Vagina (tissue), 2 donors: ENCODE measurements around the gene YIPF7. TPM values are rescaled to one million over a fixed set of nuclear protein-coding genes. Genes with fewer than 3 reads are reported as not detected.

Experiments used
- DNase-seq, 2 donors: peaks; one replicate each; pipeline ENCODE4 v3.0.0-alpha.2; 2017; ENCODE audit errors: extremely low spot score in 2 of 2
- H3K27ac ChIP-seq: fragments of 200-600 bp; sonication (generic); one replicate; pipeline ENCODE4 v1.5.1; 2019
- H3K27me3 ChIP-seq: fragments of 200-600 bp; sonication (generic); one replicate; pipeline ENCODE4 v1.5.1; 2019
- H3K36me3 ChIP-seq, 2 donors: fragments of 200-600 bp; sonication (generic); one replicate each; pipeline ENCODE4 v1.5.1; 2017 to 2019
- H3K4me1 ChIP-seq: fragments of 200-600 bp; sonication (generic); one replicate; pipeline ENCODE4 v1.5.1; 2019
- H3K4me3 ChIP-seq, 2 donors: fragments of 200-600 bp; sonication (generic); 1 replicate in 1 of 2; 2 replicates in 1 of 2; pipeline ENCODE4 v1.5.1; 2016 to 2019
- H3K9me3 ChIP-seq: fragments of 200-600 bp; sonication (generic); one replicate; pipeline ENCODE4 v1.5.1; 2019
- POLR2A ChIP-seq, 2 donors: fragments of 450-650 bp; IDR thresholded peaks; one replicate each; pipeline ENCODE4 v1.6.1; 2017; ENCODE audit warnings: antibody characterized with exemption in 2 of 2, mild to moderate bottlenecking in 2 of 2, moderate library complexity in 2 of 2
- POLR2AphosphoS5 ChIP-seq, 2 donors: sonication (generic); formaldehyde crosslinking; IDR thresholded peaks; one replicate each; pipeline ENCODE4 v1.9.0; 2017; ENCODE audit warnings: antibody characterized with exemption in 2 of 2, mild to moderate bottlenecking in 2 of 2, low read depth in 1 of 2; ENCODE audit not compliant: insufficient read depth in 1 of 2
- intact Hi-C: fragments of 100-400 bp; cut with DNase I; formaldehyde crosslinking; loops from one replicate; pipeline ENCODE4 v1.15.1; 2023
- total RNA-seq: library from RNA; depleted of rRNA; stranded (reverse); fragments of >200 nt; gene quantifications from one replicate; pipeline ENCODE4 v1.2.3, GENCODE V29; 2016
- TF ChIP-seq, protein P1 (sequence below), 3 experiments: fragments of 450-650 bp in 2 of 3; fragments of 200-600 bp in 1 of 3; sonication (generic) in 1 of 3; IDR thresholded peaks; one replicate each; pipeline ENCODE4 v1.5.1; 2017 to 2019; ENCODE audit warnings: antibody characterized with exemption in 3 of 3, mild to moderate bottlenecking in 2 of 3, moderate library complexity in 2 of 3

YIPF7 gene
- total RNA-seq, 1 donor from 2014 or later, result not detected

GRCh38 chr4:44661940-44662622, 10.7 kb upstream of the YIPF7 start:
- intact Hi-C loops, result no loop called here
- no peaks in the 10 kb centered on the region for H3K27me3 ChIP-seq

DNA sequence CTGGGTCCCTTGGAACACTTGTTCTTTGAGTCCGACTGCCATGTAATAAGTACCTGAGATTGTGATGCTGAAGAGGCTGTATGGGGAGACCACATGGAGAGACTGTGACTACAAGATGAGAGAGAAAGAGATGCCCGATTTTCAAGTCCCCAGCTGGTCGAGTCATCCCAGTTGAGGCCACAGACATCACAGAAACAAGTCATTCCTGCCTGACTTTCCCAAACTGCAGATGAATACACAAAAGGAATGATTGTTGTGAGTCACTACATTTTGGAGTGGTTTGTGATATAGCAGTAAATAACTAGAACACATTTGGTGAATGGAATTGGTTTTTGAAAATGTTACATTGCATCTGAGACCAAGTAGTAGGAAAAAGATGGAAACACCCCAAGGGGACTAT, 9.0 kb upstream of the YIPF7 start:
- Histone ChIP-seq H3K4me1 (no peaks in the 10 kb centered on the region), H3K36me3 (no peaks in the 10 kb centered on the region), H3K27me3 (no peaks in the 10 kb centered on the region), H3K9me3 (no peaks in the 10 kb centered on the region), H3K27ac (no peak overlapping the region), H3K4me3 (no peak overlapping the region)
- intact Hi-C loops, result no loop called here
- no peak for TF ChIP-seq POLR2AphosphoS5 (IDR thresholded peaks at IDR 0.05; ENCODE audit: insufficient read depth in 1 of 2, low read depth in 1 of 2)
- no peak for DNase-seq

More at GRCh38 chr4:44661940-44662622, 10.7 kb upstream of the YIPF7 start:
- Histone ChIP-seq H3K36me3 (no peaks in the 10 kb centered on the region), H3K4me1 (no peaks in the 10 kb centered on the region), H3K4me3 (no peak overlapping the region), H3K9me3 (no peaks in the 10 kb centered on the region), H3K27ac (no peak overlapping the region)
- no peak for TF ChIP-seq POLR2AphosphoS5 (IDR thresholded peaks at IDR 0.05; ENCODE audit: insufficient read depth in 1 of 2, low read depth in 1 of 2)
- no peak for TF ChIP-seq POLR2A (IDR thresholded peaks at IDR 0.05)
- TF ChIP-seq, protein P1, sequence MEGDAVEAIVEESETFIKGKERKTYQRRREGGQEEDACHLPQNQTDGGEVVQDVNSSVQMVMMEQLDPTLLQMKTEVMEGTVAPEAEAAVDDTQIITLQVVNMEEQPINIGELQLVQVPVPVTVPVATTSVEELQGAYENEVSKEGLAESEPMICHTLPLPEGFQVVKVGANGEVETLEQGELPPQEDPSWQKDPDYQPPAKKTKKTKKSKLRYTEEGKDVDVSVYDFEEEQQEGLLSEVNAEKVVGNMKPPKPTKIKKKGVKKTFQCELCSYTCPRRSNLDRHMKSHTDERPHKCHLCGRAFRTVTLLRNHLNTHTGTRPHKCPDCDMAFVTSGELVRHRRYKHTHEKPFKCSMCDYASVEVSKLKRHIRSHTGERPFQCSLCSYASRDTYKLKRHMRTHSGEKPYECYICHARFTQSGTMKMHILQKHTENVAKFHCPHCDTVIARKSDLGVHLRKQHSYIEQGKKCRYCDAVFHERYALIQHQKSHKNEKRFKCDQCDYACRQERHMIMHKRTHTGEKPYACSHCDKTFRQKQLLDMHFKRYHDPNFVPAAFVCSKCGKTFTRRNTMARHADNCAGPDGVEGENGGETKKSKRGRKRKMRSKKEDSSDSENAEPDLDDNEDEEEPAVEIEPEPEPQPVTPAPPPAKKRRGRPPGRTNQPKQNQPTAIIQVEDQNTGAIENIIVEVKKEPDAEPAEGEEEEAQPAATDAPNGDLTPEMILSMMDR (IDR thresholded peaks at IDR 0.05), result no peak
- DNase-seq, result no peak

DNA sequence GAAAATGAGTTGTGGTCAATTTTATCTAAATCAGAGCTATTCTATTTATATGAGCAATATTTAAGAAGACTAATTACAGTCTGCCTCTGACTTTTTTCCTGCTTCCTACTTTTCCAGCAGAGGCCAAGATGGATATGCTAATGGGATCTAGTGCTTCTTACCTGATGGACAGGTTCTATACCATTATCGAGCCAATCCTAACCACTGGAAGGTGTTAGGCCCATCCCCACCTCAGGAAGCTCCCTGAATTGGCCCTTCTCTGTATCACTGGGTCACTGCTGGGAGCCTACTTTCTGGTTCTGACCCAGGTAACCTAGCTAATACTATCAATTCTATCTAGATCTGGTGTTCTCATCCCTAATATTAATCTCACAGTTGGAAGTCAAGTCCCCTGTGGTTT, 577 bp upstream of the YIPF7 start:
- no peaks in the 10 kb centered on the region for H3K9me3 ChIP-seq
- no peak for DNase-seq
- H3K36me3 ChIP-seq, result no peaks in the 10 kb centered on the region
- H3K4me1 ChIP-seq, result no peaks in the 10 kb centered on the region
- TF ChIP-seq POLR2A (IDR thresholded peaks at IDR 0.05), result no peak
- intact Hi-C loops, result loop anchor here (5.0 kb wide), 1 partner anchor 1185 kb away; no protein-coding TSS in a partner anchor
- H3K27ac ChIP-seq, result no peak overlapping the region
- no peak overlapping the region for H3K4me3 ChIP-seq
- no peaks in the 10 kb centered on the region for H3K27me3 ChIP-seq

GRCh38 chr4:44646151-44646550, 5.3 kb downstream of the YIPF7 start:
- TF ChIP-seq POLR2A (IDR thresholded peaks at IDR 0.05), result no peak
- TF ChIP-seq POLR2AphosphoS5 (IDR thresholded peaks at IDR 0.05; ENCODE audit: insufficient read depth in 1 of 2, low read depth in 1 of 2), result no peak
- TF ChIP-seq, protein P1 (IDR thresholded peaks at IDR 0.05), result no peak
- intact Hi-C loops, result no loop called here

GRCh38 chr4:44638091-44638490, 13.3 kb downstream of the YIPF7 start:
- Histone ChIP-seq H3K27ac (no peak overlapping the region), H3K36me3 (no peaks in the 10 kb centered on the region), H3K27me3 (no peaks in the 10 kb centered on the region), H3K9me3 (no peaks in the 10 kb centered on the region), H3K4me1 (no peaks in the 10 kb centered on the region), H3K4me3 (no peak overlapping the region)
- TF ChIP-seq, protein P1 (IDR thresholded peaks at IDR 0.05), result no peak
- TF ChIP-seq POLR2AphosphoS5 (IDR thresholded peaks at IDR 0.05; ENCODE audit: insufficient read depth in 1 of 2, low read depth in 1 of 2) (no peak), POLR2A (IDR thresholded peaks at IDR 0.05) (no peak)
- intact Hi-C loops, result no loop called here
- no peak for DNase-seq

More at GRCh38 chr4:44646151-44646550, 5.3 kb downstream of the YIPF7 start:
- Histone ChIP-seq H3K27ac (no peak overlapping the region), H3K36me3 (no peaks in the 10 kb centered on the region), H3K4me3 (no peak overlapping the region), H3K9me3 (no peaks in the 10 kb centered on the region), H3K4me1 (no peaks in the 10 kb centered on the region), H3K27me3 (no peaks in the 10 kb centered on the region)
- DNase-seq, result no peak

- TF ChIP-seq, protein P1 (IDR thresholded peaks at IDR 0.05), result no peak
- no peak for TF ChIP-seq POLR2AphosphoS5 (IDR thresholded peaks at IDR 0.05; ENCODE audit: insufficient read depth in 1 of 2, low read depth in 1 of 2)
- Histone ChIP-seq H3K27me3 (no peaks in the 10 kb centered on the region), H3K4me3 (no peak overlapping the region), H3K27ac (no peak overlapping the region), H3K36me3 (no peaks in the 10 kb centered on the region), H3K9me3 (no peaks in the 10 kb centered on the region), H3K4me1 (no peaks in the 10 kb centered on the region)
- intact Hi-C loops, result no loop called here
- no peak for DNase-seq
Measured at GRCh38 chr4:44632733-44633132, 18.7 kb downstream of the YIPF7 start.
